ENCODE measurements around the gene TNFRSF11A.

TNFRSF11A gene

DNA sequence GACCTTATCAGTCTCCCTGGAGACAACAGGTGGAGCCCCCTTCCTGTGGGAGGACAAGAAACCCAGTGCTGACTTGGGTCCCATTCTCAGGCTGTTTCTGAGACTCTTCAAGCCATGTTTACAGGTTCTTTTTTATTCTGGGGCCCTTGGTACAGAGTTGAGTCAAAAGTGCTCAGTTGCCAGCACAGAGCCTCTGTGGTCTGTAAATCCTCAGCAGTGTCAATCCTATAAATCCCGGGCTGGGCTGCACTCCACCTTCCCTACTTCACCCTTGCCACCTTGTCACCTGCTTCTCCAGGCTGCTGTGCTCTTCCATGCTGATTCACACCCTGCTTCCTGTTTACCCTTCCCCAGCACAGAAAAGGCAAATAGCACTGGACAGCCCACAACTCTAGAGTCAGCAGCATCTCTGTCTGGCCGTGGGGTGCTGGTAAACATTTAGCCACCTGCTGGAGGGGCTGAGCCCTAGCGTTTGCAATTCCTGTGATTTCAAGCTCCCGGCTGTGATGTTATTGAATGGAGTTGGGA, 74.7 kb downstream of the TNFRSF11A start:
- TF ChIP-seq, protein P1, sequence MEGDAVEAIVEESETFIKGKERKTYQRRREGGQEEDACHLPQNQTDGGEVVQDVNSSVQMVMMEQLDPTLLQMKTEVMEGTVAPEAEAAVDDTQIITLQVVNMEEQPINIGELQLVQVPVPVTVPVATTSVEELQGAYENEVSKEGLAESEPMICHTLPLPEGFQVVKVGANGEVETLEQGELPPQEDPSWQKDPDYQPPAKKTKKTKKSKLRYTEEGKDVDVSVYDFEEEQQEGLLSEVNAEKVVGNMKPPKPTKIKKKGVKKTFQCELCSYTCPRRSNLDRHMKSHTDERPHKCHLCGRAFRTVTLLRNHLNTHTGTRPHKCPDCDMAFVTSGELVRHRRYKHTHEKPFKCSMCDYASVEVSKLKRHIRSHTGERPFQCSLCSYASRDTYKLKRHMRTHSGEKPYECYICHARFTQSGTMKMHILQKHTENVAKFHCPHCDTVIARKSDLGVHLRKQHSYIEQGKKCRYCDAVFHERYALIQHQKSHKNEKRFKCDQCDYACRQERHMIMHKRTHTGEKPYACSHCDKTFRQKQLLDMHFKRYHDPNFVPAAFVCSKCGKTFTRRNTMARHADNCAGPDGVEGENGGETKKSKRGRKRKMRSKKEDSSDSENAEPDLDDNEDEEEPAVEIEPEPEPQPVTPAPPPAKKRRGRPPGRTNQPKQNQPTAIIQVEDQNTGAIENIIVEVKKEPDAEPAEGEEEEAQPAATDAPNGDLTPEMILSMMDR (IDR thresholded peaks at IDR 0.05; ENCODE audit: borderline replicate concordance, insufficient read depth, low read depth, low read length), result peak; percentile 37; the same call in 1 of the 2 replicates
- no peak overlapping the region for H3K4me3 ChIP-seq (ENCODE audit: low read depth, low read length)

DNA sequence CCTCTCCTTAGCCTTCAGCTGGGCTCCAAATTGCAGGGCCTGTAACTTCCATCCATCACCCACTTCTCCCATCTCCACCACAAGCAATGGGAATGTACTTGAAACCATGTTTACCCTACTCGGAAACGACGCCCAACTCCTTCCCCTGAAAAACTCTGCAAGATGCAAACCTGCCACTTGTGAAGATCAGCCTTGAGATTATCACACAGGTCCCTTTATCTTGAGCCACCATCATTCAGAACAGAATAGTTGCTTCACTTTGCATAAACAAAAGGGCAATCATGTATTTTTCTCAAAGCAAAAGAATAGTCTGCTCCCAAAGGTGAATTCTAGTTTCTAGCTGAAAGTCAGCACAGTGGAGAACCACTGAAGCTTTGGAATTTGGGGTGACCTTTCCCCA, 75.8 kb downstream of the TNFRSF11A start:
- TF ChIP-seq, protein P1 (IDR thresholded peaks at IDR 0.05; ENCODE audit: borderline replicate concordance, insufficient read depth, low read depth, low read length), result no peak
- no peak overlapping the region for H3K4me3 ChIP-seq (ENCODE audit: low read depth, low read length)

DNA sequence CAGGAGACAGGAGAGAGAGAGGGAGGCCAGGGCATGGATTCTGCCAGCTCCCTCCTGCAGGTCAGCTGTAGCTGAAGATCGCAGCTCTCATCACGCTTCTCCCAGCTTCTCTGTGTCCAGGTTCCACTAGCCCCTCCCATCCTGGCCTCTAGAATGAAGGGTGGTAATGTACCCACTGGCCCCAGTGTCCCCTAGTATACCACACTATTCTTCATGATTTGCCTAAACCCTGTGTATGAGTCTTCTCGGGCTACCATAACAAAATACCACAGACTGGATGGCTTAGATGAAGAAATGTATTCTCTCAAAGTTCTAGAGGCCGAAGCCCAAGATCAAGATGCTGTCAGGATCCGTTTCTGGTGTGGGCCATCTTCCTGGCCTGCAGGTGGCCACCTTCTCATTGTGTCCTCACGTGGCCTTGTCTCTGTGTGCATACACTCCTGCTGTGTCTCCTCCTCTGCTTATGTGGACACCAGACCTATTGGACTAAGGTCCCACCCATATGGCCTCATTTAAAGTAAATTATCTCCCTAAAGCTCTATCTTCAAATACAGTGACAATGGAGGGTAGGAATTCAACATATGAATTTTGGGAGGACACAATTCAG, 77.3 kb downstream of the TNFRSF11A start:
- TF ChIP-seq, protein P1 (IDR thresholded peaks at IDR 0.05; ENCODE audit: borderline replicate concordance, insufficient read depth, low read depth, low read length), result no peak
- H3K4me3 ChIP-seq (ENCODE audit: low read depth, low read length), result no peak overlapping the region

DNA sequence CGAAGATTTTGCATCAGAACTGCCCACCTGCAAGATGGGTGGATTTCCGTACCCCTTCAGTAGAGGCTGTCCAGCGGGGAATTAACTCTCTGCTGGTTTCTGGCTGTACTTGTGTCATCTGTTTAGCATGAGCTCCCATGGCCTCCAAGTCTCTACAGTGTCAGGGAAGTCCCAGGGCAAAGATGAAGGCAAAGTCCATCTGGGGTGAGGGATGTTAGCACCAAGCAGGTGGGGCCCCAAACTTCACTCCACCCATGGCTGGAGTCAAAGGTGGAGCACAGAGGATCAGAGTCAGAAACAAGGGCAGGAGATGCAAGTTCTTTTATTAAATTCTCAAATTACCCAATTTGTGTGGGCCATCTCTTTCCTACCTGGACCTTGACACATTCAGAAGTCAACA, 78.0 kb downstream of the TNFRSF11A start:
- H3K4me3 ChIP-seq (ENCODE audit: low read depth, low read length), result no peak overlapping the region
- TF ChIP-seq, protein P1 (IDR thresholded peaks at IDR 0.05; ENCODE audit: borderline replicate concordance, insufficient read depth, low read depth, low read length), result no peak

DNA sequence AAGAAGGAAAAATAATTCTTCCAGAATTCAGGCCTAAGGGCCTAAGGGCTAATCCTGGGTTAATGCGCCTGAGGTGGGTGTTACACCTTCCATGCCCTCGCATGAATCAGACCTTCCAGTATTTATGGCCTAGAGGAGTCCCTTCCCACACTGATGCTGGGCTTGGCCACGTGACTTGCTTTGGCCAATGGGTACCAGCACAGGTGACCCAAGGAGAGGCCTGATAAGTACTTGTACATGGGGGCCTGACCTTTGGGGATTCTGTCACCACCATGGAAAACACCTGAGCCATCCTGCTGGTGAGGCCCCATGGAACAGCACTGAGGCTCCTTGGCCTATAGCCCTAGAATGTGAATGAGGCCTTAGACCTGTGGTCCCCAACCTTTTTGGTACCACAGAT, 79.8 kb downstream of the TNFRSF11A start:
- no peak overlapping the region for H3K4me3 ChIP-seq (ENCODE audit: low read depth, low read length)
- TF ChIP-seq, protein P1 (IDR thresholded peaks at IDR 0.05; ENCODE audit: borderline replicate concordance, insufficient read depth, low read depth, low read length), result no peak

DNA sequence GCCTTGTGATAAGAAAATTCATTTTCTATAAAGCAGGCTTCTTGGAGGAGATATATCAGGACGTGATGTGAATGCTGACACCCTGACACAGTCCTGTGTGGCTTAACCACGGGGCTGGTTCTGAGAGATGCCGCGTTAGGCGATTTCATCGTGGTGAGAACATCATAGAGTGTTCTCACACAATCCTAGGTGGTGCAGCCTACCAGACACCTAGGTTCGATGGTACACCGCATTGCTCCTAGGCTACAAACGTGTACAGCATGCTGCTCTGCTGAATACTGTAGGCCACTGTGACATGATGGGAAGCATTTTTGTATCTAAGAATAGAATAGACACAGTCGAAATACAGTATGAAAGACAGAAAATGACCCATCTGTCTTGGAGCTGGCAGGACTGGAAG, 82.5 kb downstream of the TNFRSF11A start:
- H3K4me3 ChIP-seq (ENCODE audit: low read depth, low read length), result no peak overlapping the region
- TF ChIP-seq, protein P1 (IDR thresholded peaks at IDR 0.05; ENCODE audit: borderline replicate concordance, insufficient read depth, low read depth, low read length), result no peak

DNA sequence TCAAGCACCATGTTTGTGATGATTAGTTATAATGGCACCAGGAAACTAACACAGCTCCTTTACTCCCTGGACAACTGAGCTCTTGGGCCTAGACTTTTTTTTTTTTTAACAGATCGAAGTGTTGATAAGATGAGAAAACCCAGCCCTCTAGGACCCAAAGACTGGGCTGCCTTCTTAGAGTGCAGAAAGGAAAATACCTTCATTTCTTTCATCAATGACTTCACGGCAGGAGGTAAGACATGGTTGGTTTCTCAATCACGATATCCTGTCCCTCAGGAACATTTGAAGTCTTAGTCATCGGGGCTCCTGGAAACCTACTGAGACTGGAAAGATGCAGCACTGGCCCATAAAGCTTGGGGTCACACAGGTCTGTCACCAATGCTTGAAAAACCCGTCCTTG, 84.7 kb downstream of the TNFRSF11A start:
- H3K4me3 ChIP-seq (ENCODE audit: low read depth, low read length), result no peak overlapping the region
- TF ChIP-seq, protein P1 (IDR thresholded peaks at IDR 0.05; ENCODE audit: borderline replicate concordance, insufficient read depth, low read depth, low read length), result no peak
